Adrenal gland (tissue), 5 donors: Measurements from ENCODE around the gene POLK.

Experiments used
- CTCF ChIP-seq, 6 experiments: fragments of 450-650 bp in 4 of 6; fragments of 200-600 bp in 2 of 6; sonication (generic) in 1 of 6; IDR thresholded peaks; 1 replicate in 5 of 6; 2 replicates in 1 of 6; pipeline versions ENCODE4 v1.5.1 to v1.8.0; 2016 to 2021; ENCODE audit warnings: antibody characterized with exemption in 6 of 6, mild to moderate bottlenecking in 2 of 6, moderate library complexity in 1 of 6
- POLR2A ChIP-seq, 2 donors: fragments of 450-650 bp; IDR thresholded peaks; one replicate each; pipeline ENCODE4 v1.6.1; 2017; ENCODE audit warnings: antibody characterized with exemption in 2 of 2, mild to moderate bottlenecking in 2 of 2, moderate library complexity in 1 of 2
- donor health status: DM: no; HTN: no; CAD: no.

DNA sequence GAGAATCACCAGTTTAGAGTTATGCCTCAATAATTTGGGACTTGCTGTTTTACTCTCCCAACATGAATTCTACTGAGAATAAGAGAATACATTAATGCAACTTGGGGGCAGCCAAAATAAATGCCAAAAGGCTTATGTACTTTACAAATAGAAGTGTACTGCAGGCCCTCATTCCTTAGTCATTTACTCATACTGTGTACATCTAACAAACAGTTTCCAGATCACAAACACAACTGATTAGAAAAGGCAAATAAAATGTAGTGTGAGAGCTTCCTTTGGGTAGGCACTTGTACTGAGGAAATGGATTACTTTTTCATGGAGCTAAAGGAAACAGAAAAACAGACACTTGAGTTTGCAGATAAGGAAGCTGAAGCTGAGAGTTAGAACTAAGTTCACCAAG lies 112.2 kb downstream of the POLK start:
- TF ChIP-seq CTCF (IDR thresholded peaks at IDR 0.05) (no peak), POLR2A (IDR thresholded peaks at IDR 0.05) (no peak)
